Lower lobe of right lung (tissue), 2 donors: ENCODE results near the gene SMAD9. TPM values are rescaled to one million over a fixed set of nuclear protein-coding genes. Genes with fewer than 3 reads are reported as not detected.
A peak's percentile ranks its signal among the peaks of the same experiment; 100 is the strongest.

ENCODE experiments used
- ATAC-seq, 2 donors: fragments of 200-7000 bp; cut with Tn5 transposase; one replicate each; pipeline ENCODE4 v1.9.1; 2020 to 2022; ENCODE audit warnings: mild to moderate bottlenecking in 2 of 2, moderate library complexity in 2 of 2
- DNase-seq: peaks from one replicate; pipeline ENCODE4 v3.0.0-alpha.2; 2020
- H3K27ac ChIP-seq: fragments of 200-600 bp; one replicate; pipeline ENCODE4 v1.8.0; 2022
- H3K27me3 ChIP-seq: fragments of 200-600 bp; one replicate; pipeline ENCODE4 v1.8.0; 2022; ENCODE audit warnings: low read depth
- H3K36me3 ChIP-seq: fragments of 200-600 bp; one replicate; pipeline ENCODE4 v1.8.0; 2022; ENCODE audit warnings: mild to moderate bottlenecking
- H3K4me1 ChIP-seq: fragments of 200-600 bp; one replicate; pipeline ENCODE4 v1.8.0; 2022
- H3K4me3 ChIP-seq: fragments of 200-600 bp; one replicate; pipeline ENCODE4 v1.8.0; 2022; ENCODE audit warnings: mild to moderate bottlenecking
- H3K9me3 ChIP-seq: fragments of 200-600 bp; one replicate; pipeline ENCODE4 v1.8.0; 2022
- CTCF ChIP-seq: fragments of 200-600 bp; IDR thresholded peaks from one replicate; pipeline ENCODE4 v1.8.0; 2022; ENCODE audit warnings: antibody characterized with exemption, mild to moderate bottlenecking
- intact Hi-C: fragments of 100-400 bp; cut with DNase I; formaldehyde crosslinking; loops from one replicate; pipeline ENCODE4 v1.11.0; 2022
- total RNA-seq: library from RNA; stranded (reverse); fragmentation: NEBNext Ultra II Directional; extraction: Animal tissue kit (Norgen Biotek cat#: 25700); gene quantifications from one replicate; pipeline ENCODE4 v1.2.1, GENCODE V29; 2021
- donor health status: DM: no; HTN: yes; CAD: no; lungs with severe emphysema.

SMAD9 gene
- total RNA-seq, 1 donor from 2014 or later = 17.6 TPM

DNA sequence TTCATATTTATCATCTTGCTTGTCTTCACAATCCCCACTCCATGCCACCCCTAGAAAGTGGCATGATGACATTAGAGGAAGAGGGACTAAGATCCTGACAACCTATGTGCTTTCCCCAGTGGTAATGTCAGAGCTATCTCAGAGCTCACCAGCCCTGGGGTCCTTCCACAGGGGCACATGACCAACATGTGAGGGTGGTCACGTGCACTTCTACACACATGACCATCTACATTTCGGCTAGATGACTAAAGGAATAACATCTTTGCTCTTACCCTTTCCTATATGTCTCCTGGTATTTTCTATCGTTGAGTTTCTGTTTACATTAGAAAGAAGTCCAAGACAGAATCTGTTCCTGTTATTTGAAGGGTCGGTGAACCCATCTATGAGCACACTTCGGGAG lies 54.8 kb downstream of the SMAD9 start:
- H3K27ac ChIP-seq = no peak overlapping the region
- no peaks in the 10 kb centered on the region for H3K9me3 ChIP-seq

GRCh38 chr13:36862722-36863121 lies 57.3 kb downstream of the SMAD9 start:
- no peak overlapping the region for H3K4me3 ChIP-seq
- H3K4me1 ChIP-seq = no peaks in the 10 kb centered on the region
- intact Hi-C loops = no loop called here
- peaks cover 12% of the 10 kb centered on the region for H3K36me3 ChIP-seq
- DNase-seq (no peak), ATAC-seq (no peak)
- H3K27me3 ChIP-seq = no peaks in the 10 kb centered on the region
- H3K9me3 ChIP-seq = no peaks in the 10 kb centered on the region
- no peak for TF ChIP-seq CTCF
- H3K27ac ChIP-seq = no peak overlapping the region

More for the DNA sequence above, 54.8 kb downstream of the SMAD9 start:
- H3K4me3 ChIP-seq = no peak overlapping the region
- H3K36me3 ChIP-seq = peaks cover 16% of the 10 kb centered on the region
- H3K4me1 ChIP-seq = no peaks in the 10 kb centered on the region
- intact Hi-C loops = no loop called here
- no peaks in the 10 kb centered on the region for H3K27me3 ChIP-seq
- TF ChIP-seq CTCF = no peak
- DNase-seq (no peak), ATAC-seq (no peak)

DNA sequence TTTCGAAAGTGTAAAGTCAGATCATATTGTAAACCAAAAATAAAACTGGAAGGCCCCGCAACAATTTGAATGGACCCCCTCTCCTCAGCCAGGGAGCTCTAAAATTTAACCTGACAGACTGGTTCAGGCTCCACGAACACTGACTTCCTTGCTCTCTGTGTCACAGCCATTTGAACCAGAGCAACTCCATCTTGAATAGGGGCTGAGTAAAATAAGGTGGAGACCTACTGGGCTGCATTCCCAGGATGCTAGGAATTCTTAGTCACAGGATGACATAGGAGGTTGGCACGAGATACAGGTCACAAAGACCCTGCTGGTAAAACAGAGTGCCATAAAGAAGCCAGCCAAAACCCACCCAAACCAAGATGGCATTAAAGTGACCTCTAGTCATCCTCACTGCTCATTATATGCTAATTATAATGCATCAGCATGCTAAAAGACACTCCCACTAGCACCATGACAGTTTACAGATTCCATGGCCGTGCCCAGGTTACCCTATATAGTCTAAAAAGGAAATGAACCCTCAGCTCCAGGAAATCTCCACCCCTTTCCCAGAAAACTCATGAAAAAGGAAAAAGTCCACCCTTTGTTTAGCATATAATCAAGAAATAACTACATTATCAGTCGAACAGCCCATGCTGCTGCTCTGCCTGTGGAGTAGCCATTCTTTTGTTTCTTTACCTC lies 57.9 kb downstream of the SMAD9 start:
- H3K27ac ChIP-seq = no peak overlapping the region
- no peak for ATAC-seq
- intact Hi-C loops = no loop called here

GRCh38 chr13:36859259-36859658 lies 60.8 kb downstream of the SMAD9 start:
- no peak for TF ChIP-seq CTCF
- Histone ChIP-seq H3K27me3 (no peaks in the 10 kb centered on the region), H3K4me1 (no peaks in the 10 kb centered on the region), H3K36me3 (no peaks in the 10 kb centered on the region), H3K27ac (no peak overlapping the region), H3K9me3 (no peaks in the 10 kb centered on the region), H3K4me3 (no peak overlapping the region)
- ATAC-seq (no peak), DNase-seq (no peak)
- intact Hi-C loops = no loop called here

More for the DNA sequence above, 57.9 kb downstream of the SMAD9 start:
- Histone ChIP-seq H3K36me3 (peaks cover 12% of the 10 kb centered on the region), H3K4me1 (no peaks in the 10 kb centered on the region), H3K9me3 (no peaks in the 10 kb centered on the region), H3K27me3 (no peaks in the 10 kb centered on the region), H3K4me3 (no peak overlapping the region)
- no peak for TF ChIP-seq CTCF
- no peak for DNase-seq

DNA sequence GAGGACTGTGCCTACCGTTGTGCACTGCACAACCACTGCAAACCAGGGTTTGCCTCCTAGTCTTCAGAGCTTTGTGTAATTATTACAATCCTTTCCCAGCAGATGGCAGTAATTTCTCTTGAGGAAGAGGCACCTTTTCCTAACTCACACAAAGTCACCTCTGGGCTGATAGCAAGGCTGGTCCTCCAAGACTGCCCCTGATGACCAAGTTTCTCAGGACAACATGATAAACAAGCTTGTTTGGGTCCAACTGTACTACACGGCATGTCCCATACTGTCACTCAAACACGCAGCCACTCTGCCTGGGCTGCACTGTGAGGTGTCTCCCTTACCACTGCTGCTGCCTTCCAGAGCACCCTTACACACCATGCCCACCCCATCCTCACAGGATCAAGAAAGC lies 61.7 kb downstream of the SMAD9 start:
- no peaks in the 10 kb centered on the region for H3K9me3 ChIP-seq
- no peak overlapping the region for H3K27ac ChIP-seq
- no peaks in the 10 kb centered on the region for H3K27me3 ChIP-seq
- no peaks in the 10 kb centered on the region for H3K4me1 ChIP-seq
- H3K36me3 ChIP-seq = no peaks in the 10 kb centered on the region
- DNase-seq = no peak
- TF ChIP-seq CTCF = peak; percentile 44
- no peak overlapping the region for H3K4me3 ChIP-seq
- intact Hi-C loops = no loop called here
- ATAC-seq = peak in 1 of 2 donors; percentile 68
